NCI-H524 treated with DMSO at 0.1 percent for 48 hours (cell line): ENCODE measurements around the gene CLTC.
"Not testable (repeated sequence)": the region's sequence is repeated elsewhere in the genome, so short reads cannot be mapped to it uniquely, and the experiment has no call there.

ENCODE experiments used
- DNase-seq: peaks from one replicate; lab custom pipeline; 2025; lab: John Stamatoyannopoulos, UW

The CLTC gene

GRCh38 chr17:59634632-59635541 is 15.2 kb downstream of the CLTC start:
- DNase-seq = no peak

- no peak for DNase-seq
These were observed 18.1 kb downstream of the CLTC start for GRCh38 chr17:59637611-59638310.

GRCh38 chr17:59638553-59638952 is 18.9 kb downstream of the CLTC start:
- DNase-seq = no peak

DNA sequence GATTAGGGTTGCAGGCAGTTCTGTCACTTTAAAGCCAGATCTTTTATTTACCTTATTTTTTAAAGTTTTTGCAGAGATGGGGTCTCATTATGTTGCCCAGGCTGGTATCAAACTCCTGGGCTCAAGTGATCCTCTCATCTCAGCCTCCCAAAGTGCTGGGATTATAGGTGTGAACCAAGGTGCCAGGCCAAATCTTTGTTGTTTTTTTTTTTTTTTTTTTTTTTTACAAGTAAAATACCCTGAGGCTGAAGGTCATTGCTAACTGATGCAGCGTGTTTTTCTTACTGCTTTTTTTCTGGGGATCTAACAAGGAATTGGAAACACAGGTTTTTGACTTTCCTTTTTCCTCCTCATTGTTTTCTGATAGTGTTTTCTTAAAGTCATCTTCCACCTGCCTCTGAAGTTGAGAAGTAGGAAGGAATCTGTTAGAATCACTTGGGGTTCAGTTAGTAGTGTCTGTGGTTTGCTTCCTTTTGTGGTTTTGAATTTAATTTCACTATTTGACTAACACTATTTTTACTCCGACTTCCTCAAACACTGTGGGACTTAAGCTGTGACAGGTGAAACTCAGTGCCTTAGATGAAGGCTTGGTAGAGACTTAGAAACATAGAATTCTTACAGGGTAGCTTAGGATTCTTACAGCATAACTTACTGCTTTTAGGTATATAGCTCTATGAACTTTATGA is 22.2 kb downstream of the CLTC start:
- DNase-seq = no peak

GRCh38 chr17:59642565-59642964 is 22.9 kb downstream of the CLTC start:
- DNase-seq = no peak

- DNase-seq = no peak
These were observed 23.8 kb downstream of the CLTC start for GRCh38 chr17:59643159-59644140.

DNA sequence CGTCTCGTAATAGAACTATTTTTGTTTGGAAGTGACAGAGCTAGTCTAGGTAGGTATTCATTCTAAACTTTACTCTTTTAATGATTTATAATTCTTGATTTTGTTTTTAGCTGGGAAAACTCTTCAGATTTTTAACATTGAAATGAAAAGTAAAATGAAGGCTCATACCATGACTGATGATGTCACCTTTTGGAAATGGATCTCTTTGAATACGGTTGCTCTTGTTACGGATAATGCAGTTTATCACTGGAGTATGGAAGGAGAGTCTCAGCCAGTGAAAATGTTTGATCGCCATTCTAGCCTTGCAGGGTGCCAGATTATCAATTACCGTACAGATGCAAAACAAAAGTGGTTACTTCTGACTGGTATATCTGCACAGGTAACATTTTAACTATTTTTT is 27.6 kb downstream of the CLTC start:
- no peak for DNase-seq

GRCh38 chr17:59649886-59650285 is 30.2 kb downstream of the CLTC start:
- DNase-seq = no peak

DNA sequence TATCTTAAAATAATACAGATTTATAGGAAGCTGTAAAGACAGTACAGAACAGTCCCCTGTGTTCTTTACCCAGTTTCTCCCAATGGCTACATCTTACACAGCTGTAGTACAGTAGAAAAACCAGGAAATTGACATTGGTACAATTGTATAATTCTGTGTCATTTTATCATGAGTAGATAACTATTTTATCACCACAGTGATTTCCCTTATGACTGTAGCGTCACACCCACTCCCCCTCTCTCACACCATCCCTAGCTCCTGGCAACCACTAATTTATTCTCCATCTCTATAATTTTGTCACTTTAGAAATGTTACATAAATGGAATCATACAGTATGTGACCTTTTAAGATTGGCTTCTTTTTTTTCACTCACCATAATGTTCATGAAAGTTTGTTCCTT is 30.9 kb downstream of the CLTC start:
- DNase-seq = no peak

DNA sequence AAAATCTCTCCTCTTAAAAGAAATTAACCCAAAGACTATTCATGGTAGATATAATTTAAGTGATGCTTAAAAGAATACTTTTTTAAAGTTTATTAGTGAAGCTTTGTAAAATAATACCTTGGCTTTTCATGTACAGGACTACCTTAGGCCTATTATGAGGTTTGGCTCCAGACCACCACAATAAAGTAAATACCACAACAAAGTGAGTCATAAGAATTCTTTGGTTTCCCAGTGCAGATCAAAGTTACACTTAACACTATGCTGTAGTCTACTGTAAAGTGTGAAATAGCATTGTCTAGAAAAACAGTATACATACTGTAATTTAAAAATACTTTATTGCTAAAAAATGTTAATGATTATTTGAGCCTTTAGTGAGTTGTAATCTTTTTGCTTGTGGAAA is 31.7 kb downstream of the CLTC start:
- no peak for DNase-seq

- DNase-seq = no peak
These were observed 32.4 kb downstream of the CLTC start for GRCh38 chr17:59652119-59652518.

DNA sequence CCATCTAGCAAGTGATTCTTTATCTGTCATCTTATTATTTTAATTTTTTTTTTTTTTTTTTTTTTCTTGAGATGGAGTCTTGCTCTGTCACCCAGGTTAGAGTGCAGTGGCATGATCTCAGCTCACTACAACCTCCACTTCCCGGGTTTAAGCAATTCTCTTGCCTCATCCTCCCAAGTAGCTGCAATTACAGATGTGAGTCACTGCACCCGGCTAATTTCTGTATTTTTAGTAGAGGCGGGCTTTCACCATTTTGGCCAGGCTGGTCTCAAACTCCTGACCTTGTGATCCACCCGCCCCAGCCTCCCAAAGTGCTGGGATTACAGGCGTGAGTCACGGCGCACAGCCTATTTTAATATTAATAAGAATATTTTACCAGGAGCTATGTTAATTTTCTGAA is 36.9 kb downstream of the CLTC start:
- not testable (repeated sequence) for DNase-seq

DNA sequence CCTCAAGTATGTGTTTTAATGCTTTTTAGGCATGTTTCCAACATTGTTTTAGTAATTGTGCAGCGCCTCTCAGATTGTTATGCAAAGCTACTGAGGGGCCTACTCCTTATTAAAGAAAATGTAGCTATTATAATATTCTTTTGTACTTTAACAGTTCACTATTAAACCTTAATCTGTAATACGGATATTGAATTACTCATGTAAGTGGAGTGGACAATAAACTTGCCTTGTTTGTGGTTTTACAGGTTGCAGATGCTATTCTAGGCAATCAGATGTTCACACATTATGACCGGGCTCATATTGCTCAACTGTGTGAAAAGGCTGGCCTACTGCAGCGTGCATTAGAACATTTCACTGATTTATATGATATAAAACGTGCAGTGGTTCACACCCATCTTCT is 46.5 kb downstream of the CLTC start:
- DNase-seq = no peak

GRCh38 chr17:59668816-59669215 is 49.1 kb downstream of the CLTC start:
- DNase-seq = no peak

DNA sequence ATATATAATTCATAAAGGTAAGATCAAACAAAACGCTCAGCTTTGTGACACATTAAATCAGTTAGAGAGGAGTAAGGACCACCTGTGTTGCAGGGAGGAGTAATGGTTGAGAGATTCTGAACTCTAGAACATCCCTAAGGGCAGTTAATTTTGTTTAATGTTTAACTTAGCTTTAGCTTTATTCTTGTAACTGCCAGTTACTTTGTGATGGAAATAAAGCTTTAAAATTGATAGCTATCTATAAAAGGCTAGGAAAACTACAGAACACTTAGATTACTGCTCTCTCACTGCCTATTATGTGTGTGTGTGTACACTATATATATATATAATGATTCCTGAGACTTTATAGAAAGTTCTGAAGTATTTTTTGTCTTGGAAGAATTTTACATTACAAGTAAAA is 49.7 kb downstream of the CLTC start:
- DNase-seq = no peak

DNA sequence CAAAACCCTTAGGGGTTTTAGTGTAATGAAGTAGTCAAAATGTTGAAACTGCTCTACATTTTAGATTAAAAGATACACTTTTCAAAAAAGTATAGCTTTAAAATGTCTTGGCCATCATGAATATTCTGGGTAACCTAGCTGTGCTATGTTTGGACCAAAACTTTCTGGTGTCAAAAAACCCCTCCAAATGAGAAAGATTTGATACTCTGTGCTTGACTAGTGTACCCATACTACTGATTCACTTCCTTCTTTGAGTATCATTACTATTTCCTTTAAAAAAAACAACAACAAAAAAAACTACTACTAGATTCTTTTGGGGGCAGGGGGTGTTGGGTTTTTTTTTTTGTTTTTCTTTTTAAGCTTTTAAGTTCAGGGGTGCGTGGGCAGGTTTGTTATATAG is 50.2 kb downstream of the CLTC start:
- no peak for DNase-seq

DNA sequence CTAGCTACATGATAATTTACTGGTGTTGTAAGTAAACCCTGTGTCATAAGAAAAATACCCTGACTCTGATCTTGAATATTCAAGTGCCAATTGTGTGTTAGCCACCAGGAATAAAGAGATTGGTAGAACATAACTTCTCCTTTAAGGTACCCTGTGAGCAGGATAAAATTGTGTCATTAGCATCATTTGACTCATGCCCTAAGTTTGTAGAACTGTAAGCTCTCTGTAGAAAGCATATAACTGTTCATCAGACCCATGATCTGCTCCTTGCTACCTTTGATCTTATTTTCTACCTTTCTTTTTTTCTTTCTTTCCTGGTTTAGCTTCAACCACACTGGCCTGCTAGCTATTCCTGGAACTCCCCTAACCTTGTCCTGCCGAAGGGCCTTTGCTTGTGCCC is 51.7 kb downstream of the CLTC start:
- DNase-seq = no peak

DNA sequence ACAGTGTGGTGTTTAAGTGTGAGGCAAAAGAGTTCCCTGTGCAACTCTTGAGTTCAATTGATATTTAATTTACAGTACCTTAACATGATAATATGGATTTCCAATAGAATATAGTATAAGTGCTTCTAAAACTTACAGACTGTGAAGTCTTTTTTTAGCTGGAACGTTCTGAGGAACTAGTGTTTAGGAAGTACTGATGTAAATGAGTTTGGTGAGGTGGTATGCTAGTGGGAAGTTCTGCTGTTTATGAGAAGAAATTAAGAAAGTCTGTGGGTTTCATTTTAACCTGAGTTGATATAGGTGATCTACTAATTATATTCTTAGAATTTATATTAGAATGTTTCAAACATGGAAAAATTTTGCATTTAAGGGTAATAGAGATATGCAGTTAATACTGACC is 55.5 kb downstream of the CLTC start:
- DNase-seq = no peak

GRCh38 chr17:59676716-59677115 is 57.0 kb downstream of the CLTC start:
- DNase-seq = no peak

DNA sequence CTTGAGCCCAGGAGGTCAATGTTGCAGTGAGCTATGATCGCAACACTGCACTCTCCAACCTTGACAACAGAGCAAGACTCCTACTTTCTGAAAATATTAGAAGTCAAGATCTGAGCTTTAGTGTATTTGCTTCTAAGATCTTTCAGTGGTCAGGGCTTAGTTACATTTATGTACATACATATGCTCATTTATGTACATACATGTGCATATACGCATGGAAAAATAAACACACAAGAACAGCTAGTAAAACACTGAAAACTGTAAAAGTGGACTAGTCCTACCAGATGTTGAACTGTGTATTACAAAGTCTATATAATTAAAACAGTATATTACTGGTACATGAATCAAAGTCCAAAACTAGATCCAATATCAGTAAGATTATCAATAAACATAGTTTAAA is 59.2 kb downstream of the CLTC start:
- DNase-seq = no peak

- no peak for DNase-seq
These were observed 60.6 kb downstream of the CLTC start for GRCh38 chr17:59680314-59680713.

DNA sequence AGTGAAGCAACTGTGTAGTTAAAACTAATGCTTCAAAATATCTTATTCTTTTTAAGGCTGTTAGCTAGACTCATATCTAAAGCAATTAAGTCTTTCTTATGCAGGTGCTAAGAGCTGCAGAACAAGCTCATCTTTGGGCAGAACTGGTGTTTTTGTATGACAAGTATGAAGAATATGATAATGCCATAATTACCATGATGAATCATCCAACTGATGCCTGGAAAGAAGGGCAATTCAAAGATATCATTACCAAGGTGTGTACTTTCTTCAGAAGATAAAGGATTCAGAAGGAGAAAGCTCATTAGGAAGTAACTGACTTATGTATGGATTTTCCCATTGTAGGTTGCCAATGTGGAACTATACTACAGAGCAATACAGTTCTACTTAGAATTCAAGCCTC is 63.6 kb downstream of the CLTC start:
- DNase-seq = no peak
